Left renal cortex interstitium (tissue), 4 donors: ENCODE data around the gene CACNA1A. TPM values are rescaled to one million over a fixed set of nuclear protein-coding genes. Genes with fewer than 3 reads are reported as not detected.
"Not testable (repeated sequence)": the region's sequence is repeated elsewhere in the genome, so short reads cannot be mapped to it uniquely, and the experiment has no call there.

ENCODE experiments used
- DNase-seq, 4 donors: peaks; one replicate each; pipeline ENCODE4 v3.0.0-alpha.2; 2013; ENCODE audit warnings: low read depth in 4 of 4, low spot score in 2 of 4, missing footprints in 1 of 4
- polyA plus RNA-seq, 4 donors: library from polyadenylated mRNA; unstranded; fragments of 120-200 nt; gene quantifications; one replicate each; pipeline ENCODE4 v1.2.1, GENCODE V29; 2013; ENCODE audit not compliant: insufficient read length in 4 of 4

The CACNA1A gene
- polyA plus RNA-seq, 4 donors, result 2.0 to 3.6 (median 2.7) TPM

DNA sequence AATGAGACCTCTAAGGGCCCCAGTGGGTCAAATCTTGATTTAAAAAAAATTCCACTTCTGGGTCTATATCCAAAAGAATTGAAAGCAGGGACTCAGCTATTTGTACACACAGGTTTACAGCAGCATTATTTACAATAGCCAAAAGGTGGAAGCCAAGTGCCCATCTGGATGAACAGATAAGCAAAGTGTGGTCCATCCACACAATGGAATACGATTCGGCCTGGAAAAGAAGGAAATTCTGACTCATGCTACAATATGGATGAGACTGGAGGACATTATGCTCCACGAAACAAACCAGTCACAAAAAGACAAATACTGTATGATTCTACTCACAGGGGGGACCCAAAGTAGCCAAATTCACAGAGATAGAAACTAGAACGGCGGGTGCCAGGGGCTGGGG is 76.7 kb downstream of the CACNA1A start:
- no peak for DNase-seq

DNA sequence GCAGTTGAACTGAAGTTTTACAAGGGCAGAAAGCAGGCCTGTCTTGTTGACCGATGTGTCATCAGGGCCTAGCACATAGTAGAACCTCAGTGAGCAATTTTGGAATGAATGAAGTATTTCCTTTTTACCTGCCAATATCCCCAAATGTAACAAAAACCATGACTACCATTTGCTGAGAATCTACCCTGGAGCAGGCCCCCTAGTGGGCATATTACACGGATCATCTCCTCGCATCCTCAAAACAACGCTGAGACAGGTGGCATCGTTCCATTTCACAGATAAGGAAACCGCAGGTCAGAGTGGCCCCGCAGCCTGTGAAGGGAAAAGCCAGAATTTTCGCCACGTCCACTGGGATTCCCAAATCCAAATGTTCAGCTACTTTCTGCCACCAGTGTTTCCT is 77.9 kb downstream of the CACNA1A start:
- DNase-seq, result no peak

DNA sequence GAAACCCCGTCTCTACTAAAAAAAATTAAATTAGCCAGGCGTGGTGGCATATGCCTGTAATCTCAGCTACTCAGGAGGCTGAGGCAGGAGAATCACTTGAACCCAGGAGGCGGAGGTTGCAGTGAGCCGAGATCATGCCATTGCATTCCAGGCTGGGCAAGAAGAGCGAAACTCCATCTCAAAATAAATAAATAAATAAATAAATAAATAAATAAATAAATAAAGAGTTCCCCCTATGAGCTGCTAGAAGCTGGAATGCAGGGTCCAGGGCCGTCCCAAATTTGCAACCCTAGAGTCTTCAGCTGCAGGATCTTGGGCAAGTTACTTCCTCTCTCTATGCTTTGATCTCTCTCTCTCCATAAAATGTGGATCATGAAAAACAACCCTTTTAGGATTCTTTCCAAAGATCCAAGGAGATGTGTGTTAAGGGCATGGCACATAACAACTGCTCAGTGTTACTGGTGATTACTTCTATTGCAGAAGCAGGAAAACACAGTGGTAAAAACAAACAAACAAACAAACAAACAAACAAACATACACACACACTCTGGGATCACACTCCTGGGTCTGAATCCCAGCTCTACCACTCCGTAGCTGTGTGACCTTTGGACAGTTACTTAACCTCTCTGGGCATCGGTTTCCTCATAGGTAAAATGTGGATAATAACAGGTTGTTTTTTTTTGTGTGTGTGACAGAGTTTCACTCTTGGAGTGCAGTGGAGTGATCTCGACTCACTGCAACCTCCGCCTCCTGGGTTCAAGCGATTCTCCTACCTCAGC is 78.8 kb downstream of the CACNA1A start:
- no peak for DNase-seq

DNA sequence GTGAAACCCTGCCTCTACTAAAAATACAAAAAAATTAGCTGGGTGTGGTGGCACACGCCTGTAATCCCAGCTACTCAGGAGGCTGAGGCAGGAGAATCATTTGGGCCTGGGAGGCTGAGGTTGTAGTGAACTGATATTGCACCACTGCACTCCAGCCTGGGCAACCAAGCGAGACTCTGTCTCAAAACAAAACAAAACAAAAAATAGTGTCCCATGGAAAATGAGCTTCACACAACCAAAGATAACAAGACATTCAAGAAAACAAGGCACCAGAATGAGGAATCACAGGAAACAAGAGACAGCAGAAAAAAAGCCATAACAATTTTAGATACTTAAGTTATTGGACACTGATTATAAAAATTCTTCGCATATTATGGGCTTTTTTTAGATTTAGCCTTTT is 80.4 kb downstream of the CACNA1A start:
- not testable (repeated sequence) for DNase-seq

DNA sequence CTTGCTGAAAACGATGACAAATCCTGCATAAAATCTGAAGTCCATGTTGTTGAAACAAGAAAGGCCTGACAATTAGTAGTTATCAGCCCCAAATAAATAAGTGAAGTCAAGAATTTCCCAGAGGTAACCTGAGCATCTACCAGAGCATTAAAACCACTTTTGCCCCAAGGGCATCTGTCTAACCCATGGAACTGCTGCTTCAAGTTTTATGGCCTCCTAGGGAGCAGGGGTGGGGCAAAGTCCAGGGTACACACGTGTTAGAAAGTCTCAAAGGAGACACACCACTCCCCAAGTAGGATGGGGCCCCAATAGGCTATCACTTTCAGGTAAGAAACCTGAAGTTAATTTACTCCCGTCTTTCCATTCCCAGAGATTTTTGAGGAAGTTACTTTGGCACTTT is 81.1 kb downstream of the CACNA1A start:
- DNase-seq, result no peak

DNA sequence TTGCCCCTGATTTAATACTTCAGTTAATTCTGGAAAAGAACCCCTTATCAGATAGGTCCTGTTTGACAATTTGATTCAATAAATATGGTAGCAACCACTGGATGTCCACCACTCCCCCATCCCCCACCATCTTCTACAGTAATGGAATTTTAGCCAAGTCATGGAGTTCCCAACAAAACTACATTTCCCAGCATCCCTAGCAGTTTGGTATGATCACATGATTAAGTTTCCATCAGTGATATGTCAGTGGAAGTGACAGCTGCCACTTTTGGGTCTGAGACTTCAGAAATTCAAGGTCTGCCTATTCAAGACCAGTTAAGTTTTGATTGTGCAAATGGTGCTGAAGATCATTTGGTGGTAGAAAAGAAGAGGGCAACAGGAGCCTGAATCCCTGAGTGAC is 85.5 kb downstream of the CACNA1A start:
- DNase-seq, result no peak

DNA sequence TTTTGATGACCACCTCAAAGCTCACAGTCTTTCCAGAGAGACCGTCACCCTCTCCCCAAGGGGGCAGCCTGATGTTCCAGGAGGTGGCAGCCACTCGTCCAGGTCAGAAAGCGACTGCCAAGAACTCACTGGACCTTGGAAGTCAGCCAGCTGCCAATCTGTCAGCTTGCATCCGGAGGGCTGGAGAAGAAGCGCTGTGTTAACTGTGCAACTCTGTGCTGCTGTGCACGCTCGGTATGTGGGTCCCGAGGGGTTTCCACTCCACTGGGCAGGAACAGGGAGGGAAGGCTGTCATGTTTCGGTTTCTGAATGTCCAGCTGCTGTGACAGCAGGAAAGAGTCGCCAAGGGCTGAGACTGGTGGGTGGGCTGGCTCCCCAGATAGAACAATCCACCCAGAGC is 89.2 kb downstream of the CACNA1A start:
- DNase-seq, result no peak

DNA sequence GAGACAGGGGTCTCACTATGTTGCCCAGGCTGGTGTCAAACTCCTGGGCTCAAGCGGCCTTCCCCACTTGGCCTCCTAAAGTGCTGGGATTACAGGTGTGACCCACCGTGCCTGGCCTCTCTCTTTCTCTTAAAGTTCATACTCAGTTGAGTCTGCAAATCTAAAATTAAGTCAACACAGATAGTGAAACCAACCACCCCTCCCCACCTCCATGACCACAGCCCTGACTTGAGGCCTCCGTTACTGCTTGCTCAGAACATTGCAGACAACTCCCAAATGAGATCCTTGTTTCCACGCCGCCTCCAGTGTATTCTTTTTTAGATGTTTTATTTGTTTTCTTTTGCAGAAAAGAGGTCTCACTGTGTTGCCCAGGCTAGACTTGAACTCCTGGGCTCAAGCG is 94.4 kb downstream of the CACNA1A start:
- DNase-seq, result no peak

DNA sequence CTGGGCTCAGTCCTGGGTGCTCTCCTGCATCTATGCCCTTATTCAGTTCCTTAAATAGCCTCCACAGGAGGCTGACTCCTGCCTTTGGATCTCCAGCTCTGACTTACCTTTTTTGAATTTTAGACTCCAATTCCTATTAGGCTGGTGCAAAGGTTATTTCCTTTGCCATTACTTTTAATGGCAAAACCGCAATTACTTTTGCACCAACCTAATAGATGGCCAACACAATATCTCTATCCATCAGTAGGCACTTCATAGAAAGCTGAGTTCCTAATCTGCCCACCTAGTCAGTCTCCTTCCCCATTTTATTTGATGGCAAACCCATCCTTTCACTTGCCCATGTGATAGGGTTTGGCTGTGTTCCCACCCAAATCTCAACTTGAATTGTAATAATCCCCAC is 95.3 kb downstream of the CACNA1A start:
- DNase-seq, result no peak

DNA sequence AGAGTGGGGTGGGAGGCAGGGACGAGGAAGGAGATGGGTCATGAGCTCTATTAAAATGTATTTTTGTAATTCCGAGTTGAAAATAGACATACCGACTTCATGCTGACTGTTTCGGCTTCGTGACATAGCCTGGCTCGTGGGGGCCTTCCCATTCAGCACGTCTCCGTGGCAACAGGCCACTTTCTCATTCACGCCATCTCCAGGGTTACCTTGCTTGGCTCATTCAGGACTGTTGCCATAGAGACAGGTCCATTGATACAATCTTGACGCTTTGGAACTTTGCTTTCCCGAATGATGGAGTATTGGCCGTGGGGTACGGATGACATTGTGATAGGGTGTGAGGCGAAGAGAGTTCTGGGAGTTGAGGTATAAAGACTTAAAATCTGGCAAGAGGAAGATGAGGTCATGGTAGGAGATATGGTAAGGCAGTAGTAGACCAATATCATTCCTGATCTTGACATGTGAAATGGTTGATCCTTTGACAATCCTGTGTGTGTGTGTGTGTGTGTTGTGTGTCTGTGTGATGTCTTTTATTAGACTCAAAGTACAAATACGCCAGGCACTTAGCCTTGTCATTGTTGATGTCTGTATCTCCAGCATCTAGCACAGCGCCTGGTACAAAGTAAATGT is 97.3 kb downstream of the CACNA1A start:
- no peak for DNase-seq

DNA sequence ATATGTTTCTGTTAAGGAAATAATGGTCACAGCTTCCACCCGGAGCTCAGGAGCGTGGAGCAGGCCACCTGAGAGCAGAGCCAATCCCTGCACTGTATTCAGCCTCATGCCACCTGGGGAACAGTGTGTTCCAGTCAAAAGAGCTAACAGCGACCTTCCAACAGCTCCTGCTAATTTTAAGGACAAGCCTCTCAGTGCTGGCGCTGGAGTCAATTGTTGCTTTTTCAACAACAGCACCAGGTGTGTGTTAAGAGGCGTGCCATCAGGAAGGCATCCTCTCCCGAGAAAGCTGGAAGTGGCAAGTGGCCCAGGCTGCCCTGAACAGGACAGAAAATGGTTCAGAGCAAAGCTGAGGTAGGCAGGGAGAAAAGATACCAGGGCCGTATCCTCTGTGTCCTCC is 102.0 kb downstream of the CACNA1A start:
- DNase-seq, result no peak

DNA sequence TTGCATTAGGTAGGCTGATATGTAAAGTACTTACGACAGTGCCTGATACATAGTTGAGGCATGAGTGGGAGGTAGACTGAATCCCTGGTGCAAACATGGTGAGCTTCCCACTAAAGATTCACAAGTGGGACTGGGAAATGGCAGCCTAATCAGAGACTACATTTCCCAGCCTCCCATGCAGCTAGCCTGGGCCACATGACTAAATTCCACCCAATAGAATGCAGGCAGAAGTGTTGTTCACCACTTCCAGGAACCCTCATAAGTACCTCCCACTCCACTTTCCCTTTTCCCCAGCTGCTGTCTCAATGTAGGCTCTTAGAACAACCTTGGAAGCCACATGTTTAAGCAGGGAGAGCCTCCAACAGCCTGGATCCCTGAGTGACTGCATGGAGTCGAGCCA is 104.9 kb downstream of the CACNA1A start:
- DNase-seq, result no peak

DNA sequence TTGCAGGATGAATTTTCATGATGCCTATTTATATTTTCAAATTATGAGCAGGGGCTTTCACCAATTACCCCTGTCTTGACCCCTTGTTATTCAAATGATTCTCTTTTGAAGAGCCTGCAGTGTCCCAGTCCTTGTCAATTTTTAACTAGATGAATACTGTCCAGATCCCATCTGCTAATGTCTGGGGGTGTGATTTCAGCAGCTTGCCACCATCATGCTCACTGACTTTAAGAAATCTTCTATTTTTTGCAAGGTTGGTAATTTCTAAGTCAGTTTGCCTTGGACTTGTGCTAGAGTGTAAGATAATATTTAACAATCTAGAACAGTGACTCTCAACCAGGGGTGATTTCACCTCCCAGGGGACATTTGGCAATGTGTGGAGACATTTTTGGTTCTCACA is 106.0 kb downstream of the CACNA1A start:
- no peak for DNase-seq

DNA sequence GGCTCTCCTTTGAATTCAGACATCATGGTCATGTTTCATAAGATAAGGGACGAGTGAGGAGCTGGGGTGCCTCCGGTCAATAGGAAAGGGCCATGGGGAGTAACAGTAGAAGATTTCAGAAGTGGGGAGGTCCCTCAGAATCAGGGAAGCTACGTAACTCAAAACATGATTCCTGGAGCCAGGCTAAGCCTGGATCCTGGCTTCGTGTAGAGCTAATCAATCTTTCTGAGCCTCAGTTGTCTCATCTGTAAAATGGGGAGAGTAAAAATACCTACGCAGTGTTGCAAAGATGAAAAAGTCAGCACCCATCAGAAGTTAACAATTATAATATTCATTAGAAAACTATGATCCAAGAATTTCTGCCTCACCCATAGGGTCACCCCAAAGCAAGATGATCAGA is 106.5 kb downstream of the CACNA1A start:
- no peak for DNase-seq

DNA sequence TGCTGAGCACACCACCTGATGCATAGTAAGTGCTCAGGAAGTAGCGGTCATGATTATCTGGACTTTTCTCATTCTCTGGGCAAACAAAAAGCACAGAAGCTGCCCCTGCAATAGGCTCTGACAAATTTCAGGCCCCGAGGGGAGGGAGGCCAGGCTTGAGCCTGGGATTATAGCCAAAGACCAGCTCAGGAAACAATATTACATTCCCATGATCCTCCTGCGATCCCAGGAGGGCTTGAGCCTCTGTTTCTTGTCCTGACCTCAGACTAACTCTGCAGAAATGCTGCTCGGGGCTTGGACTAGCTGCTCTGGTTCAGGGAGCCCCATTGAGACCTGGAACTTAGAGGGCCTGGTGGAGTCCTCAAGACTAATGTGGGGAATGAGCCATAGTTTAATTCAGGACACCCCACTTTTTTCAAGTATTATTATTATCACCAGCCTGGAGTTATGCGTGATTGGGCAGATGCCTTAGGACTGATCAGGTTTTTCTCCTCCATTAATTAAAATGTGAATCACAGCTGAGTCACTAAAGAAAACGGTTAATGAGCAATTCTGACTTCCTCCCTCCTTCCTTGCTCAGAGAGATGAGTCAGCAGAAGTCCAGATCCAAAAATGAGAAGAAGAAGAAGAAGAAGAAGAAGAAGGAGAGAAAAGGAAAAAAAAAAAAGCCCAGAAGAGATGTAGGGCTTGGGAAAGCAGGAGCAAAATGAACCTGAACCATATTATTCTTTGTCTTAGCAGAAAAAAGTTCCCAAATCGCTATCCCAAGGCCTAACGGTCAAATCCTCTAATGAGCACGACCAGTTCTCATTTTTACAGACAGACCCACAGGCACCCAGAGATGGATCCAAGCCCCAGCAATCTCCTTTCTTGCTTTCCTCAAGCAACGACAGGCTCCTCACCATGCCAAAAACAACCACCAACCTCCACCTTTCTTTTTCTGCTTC is 107.2 kb downstream of the CACNA1A start:
- DNase-seq, result no peak

DNA sequence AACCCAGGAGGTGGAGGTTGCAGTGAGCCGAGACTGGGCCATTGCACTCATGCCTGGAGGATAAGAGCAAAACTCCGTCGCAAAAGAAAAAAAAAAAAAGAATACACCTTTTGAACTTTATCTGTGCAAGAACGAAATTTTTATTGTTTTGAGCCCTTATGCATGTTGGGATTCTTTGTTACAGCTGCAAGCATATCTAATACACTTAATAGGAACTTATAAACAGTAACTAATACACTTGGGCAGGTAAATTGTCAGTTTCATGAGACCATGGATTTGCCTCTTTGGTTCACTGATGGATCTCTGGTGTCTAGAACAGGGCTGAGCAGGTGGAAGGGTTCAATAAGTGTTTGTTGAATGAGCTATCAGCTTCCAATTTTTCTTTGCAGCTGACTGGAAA is 108.1 kb downstream of the CACNA1A start:
- DNase-seq, result no peak

DNA sequence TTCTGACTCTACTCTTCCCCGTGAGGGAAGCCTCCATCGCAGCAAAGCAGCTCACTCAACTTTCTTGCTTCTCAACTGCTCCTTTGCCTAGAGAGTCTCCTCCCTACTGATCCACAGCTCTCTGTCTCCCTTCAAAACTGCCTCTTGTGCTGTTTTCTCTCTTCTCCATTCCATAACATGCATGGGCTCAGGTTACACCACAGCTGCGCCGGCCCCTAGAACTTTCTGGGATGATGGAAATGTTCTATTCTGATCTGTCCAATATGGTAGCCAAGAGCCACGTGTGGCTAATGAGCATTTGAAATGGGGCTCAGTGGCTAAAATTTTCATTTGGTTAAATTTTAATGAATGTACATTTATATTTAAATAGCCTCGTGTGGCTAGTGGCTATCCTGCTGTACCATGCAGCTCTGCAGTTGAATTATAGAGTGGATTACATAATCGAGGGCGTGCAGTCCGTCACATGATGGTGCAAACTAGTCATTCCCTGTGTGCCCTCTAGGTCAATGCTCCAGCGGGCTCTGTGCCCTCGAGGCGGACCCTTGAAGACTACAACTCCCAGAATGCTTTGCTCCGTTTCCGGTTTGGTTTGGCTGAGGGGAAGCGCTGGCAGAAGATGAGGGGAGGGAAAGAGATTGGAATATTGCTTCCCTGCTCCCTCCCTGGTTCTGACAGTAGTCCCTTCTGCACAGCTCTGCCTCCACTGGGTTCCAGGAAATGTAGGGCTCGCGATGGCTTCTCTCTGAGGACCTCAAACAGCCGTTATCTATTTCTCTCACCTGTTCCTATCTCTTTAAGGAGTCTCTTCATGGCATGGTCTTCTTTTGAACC is 109.8 kb downstream of the CACNA1A start:
- peak in 1 of 4 donors; percentile 7 for DNase-seq

DNA sequence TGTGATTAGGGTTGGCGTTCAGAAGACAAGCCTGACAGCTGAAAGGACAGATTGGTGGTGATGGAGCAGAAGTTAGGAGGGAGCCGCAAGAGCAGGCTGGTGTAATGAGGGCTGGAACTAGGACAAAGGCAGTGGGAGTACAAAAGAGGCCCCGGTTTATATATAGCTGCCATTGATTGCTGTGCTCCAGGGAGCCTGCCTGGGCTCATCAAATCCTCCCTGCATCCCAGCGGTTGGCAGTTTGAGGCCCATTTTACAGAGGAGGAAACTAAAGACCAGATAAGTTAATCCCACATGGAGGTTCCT is 123.7 kb downstream of the CACNA1A start:
- no peak for DNase-seq

DNA sequence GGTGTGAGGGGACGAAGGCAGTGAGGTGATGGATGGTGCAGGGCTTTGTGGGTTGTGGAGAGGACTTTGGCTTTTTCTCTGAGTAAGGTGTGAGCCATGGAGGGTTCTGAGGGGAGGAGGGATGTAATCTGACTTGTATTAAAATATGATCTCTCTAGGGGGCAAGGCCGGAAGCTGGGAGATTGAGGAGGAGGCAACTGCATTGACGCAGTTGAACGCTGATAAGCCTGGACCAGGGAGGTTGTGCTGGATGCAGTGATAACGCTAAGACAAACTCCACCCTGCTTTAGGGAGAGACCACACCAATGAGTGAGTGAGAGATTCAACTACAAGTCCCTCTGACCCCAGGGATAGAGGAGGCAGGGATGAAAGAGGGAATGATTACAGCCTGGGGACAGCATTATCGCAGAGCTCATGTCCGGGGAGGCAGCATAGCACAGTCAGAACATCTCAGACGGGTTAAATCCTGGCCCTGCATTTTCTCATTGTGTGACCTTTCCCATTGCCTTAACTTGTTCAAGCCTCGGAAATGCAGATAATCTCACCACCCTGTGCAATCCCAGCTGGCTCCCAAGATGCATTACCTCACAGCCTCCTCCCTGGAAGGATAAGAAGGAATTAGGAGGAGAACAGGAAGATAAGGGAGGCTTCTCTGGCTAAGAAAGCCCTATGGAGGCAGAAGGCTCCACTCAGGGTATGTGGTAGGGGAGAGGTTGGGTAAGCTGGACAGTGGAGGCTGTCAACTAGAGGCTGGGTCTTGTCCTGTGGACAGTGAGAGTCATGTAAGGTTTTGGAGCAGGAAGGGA is 124.2 kb downstream of the CACNA1A start:
- DNase-seq, result no peak

DNA sequence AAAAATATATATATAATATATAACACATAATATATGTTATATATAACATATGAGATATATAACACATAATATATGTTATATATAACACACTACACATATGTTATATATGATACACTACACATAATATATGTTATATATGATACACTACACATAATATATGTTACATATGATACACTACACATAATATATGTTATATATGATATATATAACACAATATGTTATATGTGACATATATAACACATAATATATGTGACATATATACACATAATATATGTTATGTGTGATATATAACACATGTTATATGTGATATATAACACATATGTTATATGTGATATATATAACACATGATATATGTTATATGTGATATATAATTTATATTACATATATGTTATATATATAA is 129.7 kb downstream of the CACNA1A start:
- DNase-seq, result no peak
